HG02884 (cell line): ENCODE data around the gene DIPK1A.
A peak's percentile ranks its signal among the peaks of the same experiment; 100 is the strongest.

Experiments used
- ATAC-seq: cut with Tn5 transposase; IDR thresholded peaks from one replicate; pipeline ENCODE4 v1.9.1; 2021; ENCODE audit warnings: mild to moderate bottlenecking, moderate library complexity; ENCODE audit not compliant: unreplicated experiment

The DIPK1A gene

DNA sequence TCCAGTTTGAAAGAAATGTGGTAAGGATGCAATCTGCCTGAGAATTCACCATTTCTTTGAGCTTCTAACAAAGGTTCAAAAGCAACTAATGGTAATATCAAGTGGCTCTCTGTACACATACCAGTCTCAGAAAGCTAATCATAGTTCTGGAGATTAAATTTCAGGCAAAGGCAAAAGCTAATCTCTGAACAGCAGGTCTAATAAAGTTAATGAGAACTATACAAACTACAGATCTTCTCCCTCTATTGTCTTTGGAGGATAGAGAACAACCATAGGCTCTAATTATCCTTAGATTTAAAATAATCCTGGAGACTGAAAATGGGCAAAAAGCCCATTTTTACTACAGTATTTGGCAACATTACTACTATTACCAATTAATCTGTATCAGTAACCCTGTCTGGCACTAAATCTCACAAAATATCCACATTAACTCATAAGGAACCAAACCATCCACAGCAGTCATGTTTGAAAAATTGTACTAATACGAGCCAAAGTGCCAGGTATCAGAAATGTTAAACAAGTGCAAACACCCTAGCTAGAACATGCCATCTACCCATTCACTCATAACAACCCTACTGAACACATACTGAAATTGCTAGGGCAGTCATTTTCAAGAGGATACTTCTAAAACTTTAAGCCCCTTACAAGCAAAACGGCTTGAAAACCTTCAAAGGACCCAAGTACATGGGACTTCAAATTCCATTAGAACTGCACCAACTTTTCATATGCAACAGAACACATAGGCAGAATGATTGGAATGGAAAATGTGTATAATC lies 4.8 kb downstream of the DIPK1A start:
- ATAC-seq, result no peak

GRCh38 chr1:92953491-92953890 lies 7.8 kb downstream of the DIPK1A start:
- peak; percentile 58 for ATAC-seq

DNA sequence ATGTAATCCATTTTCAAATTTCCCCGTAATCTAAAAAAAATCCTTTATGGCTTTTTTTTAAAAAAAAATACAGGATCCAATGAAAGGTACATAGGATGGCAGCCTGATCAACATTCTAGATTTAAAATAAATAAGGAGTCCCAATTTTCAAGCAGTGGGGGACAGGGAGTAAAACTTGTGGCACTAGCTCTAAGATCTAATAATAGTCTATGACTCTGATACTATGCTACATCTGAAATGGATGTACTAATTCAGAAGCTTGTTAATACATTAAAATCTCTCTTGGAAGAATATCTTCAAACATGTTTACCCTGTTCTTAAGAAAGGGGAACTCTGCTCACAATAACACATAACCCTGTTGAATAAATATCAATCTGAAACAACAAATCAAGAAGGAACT lies 8.5 kb downstream of the DIPK1A start:
- ATAC-seq, result no peak

GRCh38 chr1:92951141-92951582 lies 10.1 kb downstream of the DIPK1A start:
- peak; percentile 70 for ATAC-seq

DNA sequence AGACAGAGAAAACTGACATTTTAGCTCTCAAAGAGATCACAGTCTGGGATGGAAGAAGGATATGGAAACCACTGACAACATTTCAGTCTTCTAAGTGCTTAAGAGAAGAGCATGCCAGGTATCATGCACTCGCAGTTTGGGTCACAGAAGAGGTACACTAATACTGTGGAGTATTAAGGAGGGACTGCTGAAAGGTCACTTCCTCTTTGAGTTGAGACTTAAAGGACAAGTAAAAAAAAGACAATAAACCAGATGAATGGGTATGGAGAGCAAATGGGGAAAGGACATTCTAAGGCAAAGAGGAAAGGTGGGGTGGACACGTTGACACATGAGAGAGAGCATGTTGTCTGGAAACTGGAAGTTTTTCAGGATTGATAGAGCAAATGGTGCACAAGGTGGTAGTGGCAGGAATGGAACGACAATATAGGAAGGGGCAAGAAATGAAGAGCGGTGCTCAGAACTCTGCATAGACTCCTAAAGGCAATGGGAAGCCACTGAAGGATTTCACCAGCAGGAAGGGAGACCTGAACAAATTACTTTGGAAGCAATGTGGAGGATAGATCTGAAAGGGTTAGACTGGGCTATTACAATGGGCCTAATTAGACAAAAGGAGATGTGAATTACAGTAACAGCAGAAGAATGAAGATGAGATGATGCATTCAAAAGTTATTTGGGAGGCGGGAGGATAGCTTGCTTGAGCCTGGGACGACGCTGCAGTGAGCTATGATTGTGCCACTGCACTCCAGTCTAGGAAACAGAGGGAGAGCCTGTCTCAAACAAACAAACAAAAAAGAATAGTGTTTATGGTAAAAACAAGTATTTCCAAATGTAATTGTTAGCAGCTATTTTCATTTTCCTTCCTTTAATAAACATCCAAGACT lies 11.1 kb downstream of the DIPK1A start:
- ATAC-seq, result no peak

DNA sequence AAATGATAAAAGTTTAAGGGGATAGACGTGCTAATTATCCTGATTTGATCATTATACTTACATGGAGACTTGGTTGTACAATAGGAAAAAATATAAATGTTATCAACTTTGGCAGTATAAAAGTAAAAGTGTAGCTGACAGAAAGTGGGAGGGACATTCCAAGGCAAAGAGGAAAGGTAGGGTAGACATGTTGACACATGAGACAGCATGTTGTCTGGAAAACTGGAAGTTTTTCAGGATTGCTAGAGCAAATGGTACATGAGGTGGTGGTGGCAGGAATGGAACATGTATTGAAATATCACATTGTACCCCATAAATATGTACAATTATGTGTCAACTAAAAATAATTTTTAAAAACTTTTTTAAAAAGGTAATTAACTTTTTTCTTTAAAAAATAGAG lies 13.2 kb downstream of the DIPK1A start:
- no peak for ATAC-seq

DNA sequence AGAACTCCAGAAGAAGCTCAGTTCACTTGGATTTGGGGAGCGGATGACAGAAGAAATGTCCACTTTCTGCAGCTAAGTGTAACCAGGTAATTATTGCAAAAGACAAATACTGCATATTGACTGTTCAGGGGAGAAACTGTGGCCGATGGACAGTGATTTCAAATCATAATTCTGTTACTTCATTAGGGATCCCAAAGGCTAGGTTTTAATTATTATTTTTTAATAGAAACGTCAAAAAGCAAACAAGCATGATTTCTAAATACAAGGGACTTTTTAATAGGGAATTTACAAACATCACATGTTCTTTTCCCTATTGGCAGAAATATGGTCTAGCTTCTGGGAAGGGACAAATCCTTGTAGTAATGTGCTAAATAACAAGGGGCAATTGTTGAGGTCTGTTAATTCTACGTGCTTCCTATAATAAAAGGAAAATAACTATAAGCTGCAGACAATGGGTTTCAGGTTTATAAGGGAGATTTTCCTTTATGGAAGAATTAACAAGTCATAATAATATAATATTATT lies 15.5 kb downstream of the DIPK1A start:
- no peak for ATAC-seq

DNA sequence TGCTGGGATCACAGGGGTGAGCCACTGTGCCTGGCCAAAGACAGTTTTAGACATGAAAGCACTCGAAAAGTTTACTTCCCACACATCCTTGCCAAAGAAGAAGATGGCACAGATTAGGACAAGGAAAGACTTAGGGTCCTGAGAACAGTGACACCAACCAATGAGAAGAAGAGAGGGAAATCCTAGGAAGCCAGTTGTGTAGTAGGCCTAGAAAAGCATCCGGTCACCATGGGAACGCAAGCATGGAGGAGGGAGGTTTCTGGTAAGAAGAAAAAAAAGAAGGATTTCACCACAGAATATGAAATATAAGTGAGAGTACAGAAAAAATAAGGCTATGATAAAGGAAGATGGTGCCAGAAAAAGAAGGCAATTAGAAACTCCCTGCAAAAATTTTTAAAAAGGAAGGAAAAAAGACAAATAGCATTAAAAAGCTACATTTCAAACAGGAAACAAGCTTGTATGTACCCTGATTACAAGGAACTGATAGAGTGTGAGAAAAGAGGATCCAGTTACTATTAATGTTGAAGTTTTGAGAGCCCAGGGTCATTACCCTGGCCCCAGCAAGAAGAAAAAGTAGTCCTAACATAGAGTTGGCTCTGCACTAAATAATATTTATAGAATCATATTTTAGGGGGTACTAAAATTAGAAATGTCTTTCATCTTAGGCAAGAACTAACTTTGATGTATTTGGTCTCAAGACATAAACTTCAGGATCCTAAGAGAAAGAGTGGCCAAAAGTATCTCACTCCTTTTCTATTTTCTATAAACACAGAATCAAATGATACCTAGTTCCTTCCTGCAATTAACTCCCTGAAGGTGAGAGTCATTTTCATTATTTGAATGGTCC lies 16.1 kb downstream of the DIPK1A start:
- no peak for ATAC-seq

GRCh38 chr1:92943502-92943847 lies 17.8 kb downstream of the DIPK1A start:
- no peak for ATAC-seq

DNA sequence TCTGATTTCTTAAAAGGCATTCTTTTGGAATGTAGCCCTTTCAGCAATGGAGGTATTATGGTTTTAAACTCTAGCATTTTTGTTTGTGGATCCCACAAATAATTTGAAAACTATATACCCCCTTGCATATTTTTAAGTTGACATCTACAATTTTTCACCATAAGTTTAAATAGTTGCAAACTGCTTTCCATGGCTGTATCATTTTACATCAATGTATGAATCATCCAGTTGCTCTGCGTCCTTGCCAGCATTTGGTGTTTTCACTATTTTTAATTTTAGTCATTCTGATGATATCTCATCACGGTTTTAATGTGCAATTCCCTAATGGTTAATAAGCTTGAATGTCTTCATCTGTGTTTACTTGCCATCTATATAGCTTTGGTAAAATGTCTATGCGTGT lies 20.7 kb downstream of the DIPK1A start:
- no peak for ATAC-seq

- ATAC-seq, result no peak
These were observed 23.5 kb downstream of the DIPK1A start for GRCh38 chr1:92937731-92938130.

DNA sequence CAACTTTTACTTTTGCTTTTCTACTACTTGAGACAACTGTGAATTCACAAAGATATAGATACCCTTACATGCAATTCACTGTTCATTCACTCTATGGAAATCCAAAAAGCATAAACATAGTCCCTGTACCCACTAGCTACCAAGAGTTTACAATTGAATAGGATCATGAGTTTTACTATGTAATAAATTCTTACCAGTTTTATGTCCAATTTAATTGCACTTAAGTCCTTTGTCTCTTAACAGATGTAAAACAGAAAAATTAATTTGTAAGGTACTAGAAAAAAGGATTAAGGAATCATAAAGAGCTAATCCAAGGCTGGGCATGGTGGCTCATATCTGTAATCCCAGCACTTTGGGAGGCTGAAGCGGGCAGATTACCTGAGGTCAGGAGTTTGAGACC lies 24.4 kb downstream of the DIPK1A start:
- ATAC-seq, result no peak

GRCh38 chr1:92934395-92935378 lies 26.6 kb downstream of the DIPK1A start:
- no peak for ATAC-seq

- no peak for ATAC-seq
These were observed 27.8 kb downstream of the DIPK1A start for GRCh38 chr1:92933459-92933858.

DNA sequence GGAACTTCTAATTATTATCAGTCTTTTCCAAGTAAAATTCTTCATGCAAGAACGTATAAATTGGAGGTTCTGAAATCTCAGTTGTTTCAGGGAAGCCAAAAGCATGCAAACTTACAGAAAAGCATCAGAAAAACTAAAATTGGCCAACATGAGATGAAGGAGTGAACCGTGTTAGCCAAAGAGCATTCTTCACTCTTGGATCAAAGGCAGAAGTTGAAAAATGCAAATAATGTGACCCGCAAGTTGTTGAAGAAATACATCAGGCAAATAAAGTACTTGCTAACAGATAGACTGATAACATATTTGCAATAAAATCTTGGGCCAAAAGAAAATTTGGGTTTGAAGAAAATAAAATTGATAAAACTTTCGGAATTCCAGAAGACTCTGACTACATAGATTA lies 29.6 kb downstream of the DIPK1A start:
- no peak for ATAC-seq

DNA sequence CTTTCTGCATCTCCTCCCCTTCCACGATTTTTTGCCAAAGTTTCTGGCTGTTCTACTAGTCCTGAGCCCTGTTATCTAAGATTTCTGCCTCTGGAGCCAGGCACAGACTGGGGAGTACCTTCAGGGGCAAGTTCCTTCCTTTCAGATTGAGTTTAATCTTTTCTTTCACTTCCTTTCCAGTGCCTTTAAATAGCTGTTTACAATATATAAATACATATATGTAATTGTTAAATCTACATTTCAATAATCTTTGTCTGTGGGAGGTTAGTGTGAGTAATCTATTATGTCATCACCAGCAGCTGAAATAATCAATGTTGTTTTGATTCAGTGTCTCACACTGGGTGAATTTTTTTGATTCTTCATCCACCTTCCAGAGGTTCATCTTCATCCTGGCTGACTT lies 31.8 kb downstream of the DIPK1A start:
- peak; percentile 75 for ATAC-seq

DNA sequence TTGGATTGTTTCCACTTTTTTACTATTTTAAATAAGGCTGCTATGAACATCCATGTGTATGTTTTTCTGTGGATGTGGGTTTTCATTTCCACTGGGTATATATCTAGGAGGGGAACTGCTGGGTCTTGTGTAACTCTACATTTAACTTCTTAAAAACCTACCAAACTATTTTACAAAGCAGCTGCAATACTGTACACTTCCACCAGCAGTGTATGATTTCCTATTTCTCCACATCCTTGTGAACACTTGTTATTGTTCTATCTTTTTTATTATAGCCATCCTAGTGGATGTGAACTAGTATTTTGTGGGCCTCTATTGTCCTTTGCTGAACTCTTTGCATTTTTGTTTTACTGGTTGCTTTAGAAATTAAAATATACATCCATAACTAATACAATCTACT lies 33.4 kb downstream of the DIPK1A start:
- no peak for ATAC-seq

DNA sequence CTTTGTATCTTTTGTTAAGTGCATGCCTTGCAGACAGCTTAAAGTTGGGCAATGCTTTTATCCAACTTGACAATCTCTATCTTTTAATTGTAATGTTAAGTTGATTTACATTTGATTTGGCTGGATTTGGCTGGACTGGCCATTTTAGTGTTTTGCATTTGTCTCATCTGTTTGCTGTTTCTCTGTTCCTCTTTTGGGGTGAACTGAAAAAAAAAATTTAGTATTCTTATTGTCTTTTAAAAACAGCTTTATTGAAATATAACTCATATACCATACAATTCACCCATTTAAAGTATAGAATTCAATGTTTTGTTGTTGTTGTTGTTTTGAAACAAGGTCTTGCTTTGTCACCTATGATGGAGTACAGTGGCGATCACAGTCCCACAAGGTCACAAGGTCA lies 34.4 kb downstream of the DIPK1A start:
- no peak for ATAC-seq

DNA sequence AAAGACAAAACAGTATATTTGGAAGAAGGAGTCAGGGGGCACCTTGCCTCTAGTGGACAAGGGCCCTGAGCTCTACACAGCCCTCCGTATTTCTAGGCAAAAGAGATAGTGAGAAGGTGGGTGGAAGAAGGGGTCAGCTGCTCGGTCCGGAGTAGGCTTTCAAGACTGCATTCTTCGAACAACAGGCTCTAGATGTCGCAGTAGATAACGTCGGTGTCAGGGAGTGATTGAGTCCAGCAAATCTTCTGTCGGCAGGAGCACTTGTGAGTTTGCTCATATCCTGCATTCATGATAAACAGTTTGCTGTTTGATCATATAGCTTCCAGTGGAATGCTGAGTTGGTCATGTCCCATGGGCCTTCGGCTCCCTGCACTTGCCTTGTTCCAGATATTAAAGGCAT lies 36.8 kb downstream of the DIPK1A start:
- no peak for ATAC-seq

- ATAC-seq, result no peak
These were observed 37.6 kb downstream of the DIPK1A start for GRCh38 chr1:92923664-92924063.
